Measurements from ENCODE around the gene NSG1. TPM values are rescaled to one million over a fixed set of nuclear protein-coding genes. Genes with fewer than 3 reads are reported as not detected.

Gene NSG1
- total and polyA plus RNA-seq, 2 of the 4 experiments (the other 2 are of a cell fraction), result 0.72 to 1.6 TPM

DNA sequence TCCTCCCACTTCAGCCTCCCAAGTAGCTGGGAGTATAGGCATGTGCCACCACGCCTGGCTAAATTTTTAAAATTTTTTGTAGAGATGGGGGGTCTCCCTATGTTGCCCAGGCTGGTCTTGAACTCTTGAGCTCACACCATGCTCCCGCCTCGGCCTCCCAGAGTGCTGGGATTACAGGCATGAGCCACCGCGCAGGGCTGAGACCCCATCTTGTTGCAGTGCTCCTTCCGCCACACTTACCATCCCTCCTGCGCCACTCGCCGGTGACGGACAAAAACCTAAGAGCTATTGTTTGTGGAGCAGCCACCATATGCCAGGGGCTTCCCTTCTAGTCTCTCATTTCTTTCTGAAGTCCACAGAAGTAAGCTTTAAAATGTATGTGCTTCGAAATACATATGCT is 34.5 kb downstream of the NSG1 start:
- peaks cover 39% of the 10 kb centered on the region for H3K36me3 ChIP-seq (ENCODE audit: control insufficient read depth, insufficient read depth, low read length)
- peaks cover 4% of the 10 kb centered on the region; the same call in 1 of the 2 replicates for H3K9me1 ChIP-seq (ENCODE audit: insufficient read depth, low read length)
- H2BK20ac ChIP-seq (ENCODE audit: low read depth, low read length), result no peak overlapping the region
- H3K18ac ChIP-seq (ENCODE audit: low read depth, low read length), result no peak overlapping the region
- intact Hi-C loops (cut with micrococcal nuclease) (no loop called here), in situ Hi-C loops (cut with MboI; ENCODE audit: low sequenced_read_pairs) (no loop called here), dilution Hi-C loops (cut with HindIII; ENCODE audit: low sequenced_read_pairs, unreplicated experiment) (no loop called here)
- no peak overlapping the region for H4K91ac ChIP-seq (ENCODE audit: insufficient read depth, low read depth, low read length)
- no peak for DNase-seq
- H3K79me1 ChIP-seq (ENCODE audit: low read depth in 1 of 2, low read length in 2 of 2), result no peaks in the 10 kb centered on the region
- H3K4me2 ChIP-seq (ENCODE audit: low read depth, low read length), result no peak overlapping the region
- ATAC-seq (ENCODE audit: low read depth), result no peak
- ChIA-PET CTCF (interaction anchor here (1.5 kb wide), 1 partner anchor 26 kb away, joined by 3 read pairs; no protein-coding TSS in a partner anchor), POLR2A (ENCODE audit: unreplicated experiment) (no interaction called here)
- H3K4me3 ChIP-seq (ENCODE audit: insufficient read depth, low read depth, low read length), result no peak overlapping the region
- no peak overlapping the region for H3K4ac ChIP-seq (ENCODE audit: low read depth, low read length)
- H3K9ac ChIP-seq (ENCODE audit: low read depth, low read length), result no peak overlapping the region
- H4K8ac ChIP-seq (ENCODE audit: low read depth in 2 of 2, low read length in 2 of 2), result no peak overlapping the region
- H3K23ac ChIP-seq (ENCODE audit: low read depth, low read length), result no peak overlapping the region
- no TSS peak for BruUV-seq (replicated peaks)
- H3K14ac ChIP-seq (replicated peaks; ENCODE audit: low read depth, low read length), result no peak overlapping the region
- H3K27ac ChIP-seq (ENCODE audit: insufficient read depth, low read length), result no peak overlapping the region
- H2BK5ac ChIP-seq (ENCODE audit: low read depth, low read length, poor library complexity, severe bottlenecking), result no peak overlapping the region
- H2BK15ac ChIP-seq (ENCODE audit: low read depth, low read length), result no peak overlapping the region
- no peaks in the 10 kb centered on the region for H3K9me3 ChIP-seq (ENCODE audit: control insufficient read depth, insufficient read depth, low read length)
- H2AK5ac ChIP-seq (ENCODE audit: low read depth, low read length), result no peak overlapping the region
- H4K20me1 ChIP-seq (ENCODE audit: insufficient read depth, low read length), result no peaks in the 10 kb centered on the region
- TF ChIP-seq SMC3 (IDR thresholded peaks at IDR 0.05; ENCODE audit: low read depth, low read length) (no peak), FOS (IDR thresholded peaks at IDR 0.05; ENCODE audit: low read depth, low read length) (no peak), BHLHE40 (IDR thresholded peaks at IDR 0.05; ENCODE audit: low read depth, low read length) (no peak), NFE2L2 (IDR thresholded peaks at IDR 0.05; ENCODE audit: low read depth, low read length) (no peak), ELK1 (IDR thresholded peaks at IDR 0.05; ENCODE audit: borderline replicate concordance, low read depth, low read length) (no peak), MAZ (IDR thresholded peaks at IDR 0.05; ENCODE audit: borderline replicate concordance, low read depth, low read length) (no peak), MAFK (IDR thresholded peaks at IDR 0.05; ENCODE audit: low read depth, low read length) (no peak), CEBPB (IDR thresholded peaks at IDR 0.05; ENCODE audit: low read depth, low read length) (no peak), RAD21 (IDR thresholded peaks at IDR 0.05; ENCODE audit: low read length) (no peak), RCOR1 (IDR thresholded peaks at IDR 0.05; ENCODE audit: insufficient replicate concordance, low read length) (no peak), POLR2A (IDR thresholded peaks at IDR 0.05; ENCODE audit: low read depth, low read length) (no peak)
- TF ChIP-seq, protein P1, sequence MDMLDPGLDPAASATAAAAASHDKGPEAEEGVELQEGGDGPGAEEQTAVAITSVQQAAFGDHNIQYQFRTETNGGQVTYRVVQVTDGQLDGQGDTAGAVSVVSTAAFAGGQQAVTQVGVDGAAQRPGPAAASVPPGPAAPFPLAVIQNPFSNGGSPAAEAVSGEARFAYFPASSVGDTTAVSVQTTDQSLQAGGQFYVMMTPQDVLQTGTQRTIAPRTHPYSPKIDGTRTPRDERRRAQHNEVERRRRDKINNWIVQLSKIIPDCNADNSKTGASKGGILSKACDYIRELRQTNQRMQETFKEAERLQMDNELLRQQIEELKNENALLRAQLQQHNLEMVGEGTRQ (IDR thresholded peaks at IDR 0.05; ENCODE audit: low read depth, low read length), result no peak
- TF ChIP-seq, protein P2, sequence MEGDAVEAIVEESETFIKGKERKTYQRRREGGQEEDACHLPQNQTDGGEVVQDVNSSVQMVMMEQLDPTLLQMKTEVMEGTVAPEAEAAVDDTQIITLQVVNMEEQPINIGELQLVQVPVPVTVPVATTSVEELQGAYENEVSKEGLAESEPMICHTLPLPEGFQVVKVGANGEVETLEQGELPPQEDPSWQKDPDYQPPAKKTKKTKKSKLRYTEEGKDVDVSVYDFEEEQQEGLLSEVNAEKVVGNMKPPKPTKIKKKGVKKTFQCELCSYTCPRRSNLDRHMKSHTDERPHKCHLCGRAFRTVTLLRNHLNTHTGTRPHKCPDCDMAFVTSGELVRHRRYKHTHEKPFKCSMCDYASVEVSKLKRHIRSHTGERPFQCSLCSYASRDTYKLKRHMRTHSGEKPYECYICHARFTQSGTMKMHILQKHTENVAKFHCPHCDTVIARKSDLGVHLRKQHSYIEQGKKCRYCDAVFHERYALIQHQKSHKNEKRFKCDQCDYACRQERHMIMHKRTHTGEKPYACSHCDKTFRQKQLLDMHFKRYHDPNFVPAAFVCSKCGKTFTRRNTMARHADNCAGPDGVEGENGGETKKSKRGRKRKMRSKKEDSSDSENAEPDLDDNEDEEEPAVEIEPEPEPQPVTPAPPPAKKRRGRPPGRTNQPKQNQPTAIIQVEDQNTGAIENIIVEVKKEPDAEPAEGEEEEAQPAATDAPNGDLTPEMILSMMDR (conservative IDR thresholded peaks at IDR 0.05; ENCODE audit: low read depth, low read length), result no peak
- H3K56ac ChIP-seq (ENCODE audit: extremely low read depth, insufficient read depth, low read length), result no peak overlapping the region
- no peak overlapping the region for H2AFZ ChIP-seq (replicated peaks; ENCODE audit: low read length, poor library complexity)
- no peak overlapping the region for H2BK120ac ChIP-seq (ENCODE audit: low read depth, low read length)
- no CpG with 5 or more reads among the region's 11 CpGs for WGBS, 2 experiments (ENCODE audit: extremely low coverage in 2 of 2, insufficient read length in 1 of 2)
- H3K27me3 ChIP-seq (ENCODE audit: control insufficient read depth, insufficient read depth, low read length), result no peaks in the 10 kb centered on the region
- no peaks in the 10 kb centered on the region for H3K4me1 ChIP-seq (ENCODE audit: control insufficient read depth, insufficient read depth, low read length)
- no peak overlapping the region for H2AK9ac ChIP-seq (replicated peaks; ENCODE audit: low read depth, low read length, poor library complexity)
- H4K5ac ChIP-seq (ENCODE audit: low read depth, low read length), result no peak overlapping the region
